ENCODE data around the gene MYLK.
"Not testable (repeated sequence)": the region's sequence is repeated elsewhere in the genome, so short reads cannot be mapped to it uniquely, and the experiment has no call there.

MYLK gene

DNA sequence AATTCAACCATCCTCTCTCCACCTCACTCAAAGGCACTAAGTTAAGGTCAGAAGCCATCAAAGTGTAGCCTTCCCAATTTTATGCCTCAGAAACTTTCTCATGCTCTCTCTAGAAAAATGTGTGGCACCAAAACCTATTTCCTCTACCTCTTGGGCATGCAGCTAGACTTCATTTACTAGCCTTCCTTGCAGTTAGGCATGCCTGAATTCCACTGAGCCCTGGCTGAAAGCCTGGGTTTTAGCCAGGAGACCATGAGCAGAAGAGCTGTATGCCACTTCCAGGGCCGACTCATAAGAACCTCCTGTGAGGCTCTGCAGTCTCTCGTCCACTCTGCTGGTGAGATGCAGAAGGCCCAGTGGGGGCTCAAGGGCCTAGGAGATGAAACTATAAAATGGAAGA is 145.0 kb downstream of the MYLK start:
- DNase-seq (ENCODE audit: low read depth, low spot score) = no peak
- no peak overlapping the region for H3K4me3 ChIP-seq (ENCODE audit: low read length)

DNA sequence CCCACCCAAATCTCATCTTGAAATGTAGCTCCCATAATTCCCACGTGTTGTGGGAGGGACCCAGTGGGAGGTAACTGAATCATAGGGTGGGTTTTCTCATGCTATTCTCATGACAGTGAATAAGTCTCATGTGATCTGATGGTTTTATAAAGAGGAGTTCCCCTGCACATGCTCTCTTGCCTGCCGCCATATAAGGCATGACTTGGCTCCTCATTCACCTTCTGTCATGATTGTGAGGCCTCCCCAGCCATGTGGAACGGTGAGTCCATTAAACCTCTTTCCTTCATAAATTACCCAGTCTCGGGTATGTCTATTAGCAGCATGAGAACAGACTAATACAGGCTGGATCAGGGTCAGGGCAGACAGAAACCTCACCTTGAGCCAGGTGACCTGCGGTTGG is 145.6 kb downstream of the MYLK start:
- not testable (repeated sequence) for DNase-seq (ENCODE audit: low read depth, low spot score); H3K4me3 ChIP-seq (ENCODE audit: low read length)

GRCh38 chr3:123737168-123737567 is 147.0 kb downstream of the MYLK start:
- H3K4me3 ChIP-seq (ENCODE audit: low read length) = no peak overlapping the region
- DNase-seq (ENCODE audit: low read depth, low spot score) = no peak

- no peak for DNase-seq (ENCODE audit: low read depth, low spot score)
- no peak overlapping the region for H3K4me3 ChIP-seq (ENCODE audit: low read length)
Observed at GRCh38 chr3:123735456-123735855, 148.7 kb downstream of the MYLK start.

DNA sequence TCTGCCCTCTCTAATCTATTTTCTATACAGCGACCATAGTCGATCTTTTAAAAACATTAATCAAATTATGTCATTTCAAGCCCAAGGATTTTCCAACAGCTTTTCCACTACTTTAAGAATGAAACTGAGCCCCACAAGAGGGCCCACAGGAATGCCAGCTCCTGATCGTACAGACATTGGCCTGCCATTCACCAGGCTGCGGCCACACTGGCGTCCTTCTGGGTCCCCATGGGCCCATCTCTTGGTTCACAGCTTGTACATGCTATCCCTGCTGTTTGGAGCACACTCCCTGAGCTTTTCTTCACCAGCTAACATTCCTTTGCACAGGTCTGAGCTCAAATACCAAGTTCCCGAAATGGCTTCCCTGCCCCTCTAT is 149.6 kb downstream of the MYLK start:
- no peak for DNase-seq (ENCODE audit: low read depth, low spot score)
- H3K4me3 ChIP-seq (ENCODE audit: low read length) = no peak overlapping the region

DNA sequence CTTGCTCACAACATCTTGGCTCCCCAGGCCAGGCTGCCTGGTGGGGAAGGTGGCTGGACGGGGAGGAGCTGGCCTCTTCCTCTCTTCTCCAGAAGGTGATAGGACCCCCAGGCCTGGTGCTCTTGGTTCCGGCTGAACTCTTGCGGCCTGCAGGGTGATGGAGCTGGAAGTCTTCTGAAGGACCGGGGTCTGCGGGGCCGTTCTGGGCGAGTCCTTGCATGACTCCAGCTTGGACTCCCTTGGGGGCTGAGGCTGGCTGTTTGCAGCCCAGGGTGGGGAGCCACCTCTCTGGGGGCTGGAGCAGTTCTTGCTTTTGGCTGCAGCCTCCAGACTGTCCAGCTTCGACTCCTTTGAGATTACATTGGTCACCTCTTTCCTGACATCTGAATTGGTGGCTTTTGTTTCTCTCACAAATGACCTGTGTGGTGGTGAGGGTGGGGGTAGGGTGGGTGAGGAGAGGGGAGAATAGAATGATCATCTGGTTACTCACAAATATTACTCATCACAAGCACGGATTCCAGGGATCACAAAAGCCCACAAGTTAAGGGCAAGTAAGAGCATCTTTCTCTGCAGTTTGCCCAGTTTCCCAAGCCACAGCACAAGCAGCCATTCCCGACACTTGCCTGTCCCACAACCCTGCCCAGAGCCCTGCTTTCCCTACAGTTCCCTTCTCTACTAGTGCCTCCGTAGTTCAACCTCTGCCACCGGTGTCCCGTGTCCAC is 150.2 kb downstream of the MYLK start:
- no peak overlapping the region for H3K4me3 ChIP-seq (ENCODE audit: low read length)
- DNase-seq (ENCODE audit: low read depth, low spot score) = no peak

DNA sequence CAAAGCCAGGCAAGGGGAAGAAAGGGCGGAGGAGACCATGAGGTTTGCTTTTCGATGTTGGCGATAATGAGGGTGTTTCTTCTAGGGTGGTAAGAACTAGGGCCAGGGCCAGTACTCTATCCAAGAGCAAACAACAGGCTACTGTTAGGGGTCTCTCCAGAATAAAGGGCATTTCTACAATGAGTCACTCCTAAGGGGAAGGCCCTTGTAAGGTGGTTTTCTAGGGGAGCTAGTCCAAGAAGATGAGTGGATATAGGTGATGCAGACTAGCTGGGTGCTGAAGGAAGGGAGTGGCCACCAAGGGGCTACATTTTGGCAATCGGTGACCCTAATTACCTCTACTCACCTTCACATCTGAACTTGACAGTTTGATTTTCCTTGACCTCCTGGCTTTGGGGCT is 150.8 kb downstream of the MYLK start:
- no peak overlapping the region for H3K4me3 ChIP-seq (ENCODE audit: low read length)
- DNase-seq (ENCODE audit: low read depth, low spot score) = no peak

- H3K4me3 ChIP-seq (ENCODE audit: low read length) = no peak overlapping the region
- DNase-seq (ENCODE audit: low read depth, low spot score) = no peak
Observed at GRCh38 chr3:123732447-123732846, 151.7 kb downstream of the MYLK start.

DNA sequence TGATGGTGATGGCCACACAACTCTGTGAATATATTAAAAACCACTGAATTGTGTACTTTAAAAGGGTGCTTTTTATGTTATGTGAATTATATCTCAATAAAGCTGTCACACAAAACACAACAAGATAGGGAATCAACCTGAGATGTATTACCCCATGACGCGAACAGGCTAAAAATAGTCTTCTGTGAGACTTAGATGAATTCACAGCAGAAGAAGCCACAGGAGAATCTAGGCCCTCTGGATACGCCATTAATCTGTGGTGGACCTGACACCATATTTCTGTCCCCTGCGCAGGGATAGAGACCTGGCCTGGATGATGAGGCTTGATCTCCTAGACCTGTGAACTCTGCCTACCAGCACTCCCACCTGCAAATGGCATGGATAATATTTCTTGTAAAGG is 153.3 kb downstream of the MYLK start:
- no peak for DNase-seq (ENCODE audit: low read depth, low spot score)
- H3K4me3 ChIP-seq (ENCODE audit: low read length) = no peak overlapping the region

GRCh38 chr3:123728991-123729390 is 155.1 kb downstream of the MYLK start:
- no peak for DNase-seq (ENCODE audit: low read depth, low spot score)
- no peak overlapping the region for H3K4me3 ChIP-seq (ENCODE audit: low read length)

DNA sequence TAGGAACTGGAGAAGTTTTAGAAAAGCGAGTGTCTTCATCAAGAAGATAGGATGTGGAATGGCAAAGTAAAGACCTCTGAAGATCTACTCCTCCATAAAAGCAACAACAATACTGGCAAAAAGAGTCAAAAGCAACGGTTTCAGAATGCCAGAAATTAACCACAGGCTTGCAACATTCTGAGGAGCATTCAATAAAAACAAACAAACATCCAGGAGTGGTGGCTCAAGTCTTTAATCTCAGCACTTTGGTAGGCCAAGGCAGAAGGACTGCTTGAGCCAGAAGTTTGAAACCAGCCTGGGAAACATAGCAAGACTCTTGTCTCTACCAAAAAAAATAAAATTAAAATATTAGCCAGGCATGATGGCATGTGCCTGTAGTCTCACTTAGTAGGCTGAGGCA is 156.1 kb downstream of the MYLK start:
- no peak for DNase-seq (ENCODE audit: low read depth, low spot score)

GRCh38 chr3:123725652-123726400 is 158.3 kb downstream of the MYLK start:
- DNase-seq (ENCODE audit: low read depth, low spot score) = no peak

More for the DNA sequence above, 156.1 kb downstream of the MYLK start:
- no peak overlapping the region for H3K4me3 ChIP-seq (ENCODE audit: low read length)

DNA sequence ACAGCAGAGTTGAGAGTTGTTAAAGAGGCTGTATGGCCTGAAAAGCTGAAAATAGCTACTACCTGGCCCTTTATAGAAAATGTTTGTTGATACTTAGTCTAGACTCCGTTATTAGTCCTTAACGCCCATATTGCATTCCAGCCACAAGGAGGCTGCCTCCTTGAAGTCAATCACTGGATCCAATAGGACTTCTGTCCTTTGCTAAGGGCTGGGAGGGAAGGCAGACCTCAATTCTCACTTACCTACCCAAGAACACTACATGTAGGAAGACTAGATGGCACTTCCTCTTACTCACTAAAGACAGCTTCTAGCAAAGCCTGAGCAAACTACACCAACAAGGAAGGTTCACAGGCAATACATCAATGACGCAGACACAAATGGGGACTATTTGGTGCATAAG is 159.8 kb downstream of the MYLK start:
- no peak overlapping the region for H3K4me3 ChIP-seq (ENCODE audit: low read length)
- DNase-seq (ENCODE audit: low read depth, low spot score) = no peak

More at GRCh38 chr3:123725652-123726400, 158.3 kb downstream of the MYLK start:
- H3K4me3 ChIP-seq (ENCODE audit: low read length) = no peak overlapping the region

DNA sequence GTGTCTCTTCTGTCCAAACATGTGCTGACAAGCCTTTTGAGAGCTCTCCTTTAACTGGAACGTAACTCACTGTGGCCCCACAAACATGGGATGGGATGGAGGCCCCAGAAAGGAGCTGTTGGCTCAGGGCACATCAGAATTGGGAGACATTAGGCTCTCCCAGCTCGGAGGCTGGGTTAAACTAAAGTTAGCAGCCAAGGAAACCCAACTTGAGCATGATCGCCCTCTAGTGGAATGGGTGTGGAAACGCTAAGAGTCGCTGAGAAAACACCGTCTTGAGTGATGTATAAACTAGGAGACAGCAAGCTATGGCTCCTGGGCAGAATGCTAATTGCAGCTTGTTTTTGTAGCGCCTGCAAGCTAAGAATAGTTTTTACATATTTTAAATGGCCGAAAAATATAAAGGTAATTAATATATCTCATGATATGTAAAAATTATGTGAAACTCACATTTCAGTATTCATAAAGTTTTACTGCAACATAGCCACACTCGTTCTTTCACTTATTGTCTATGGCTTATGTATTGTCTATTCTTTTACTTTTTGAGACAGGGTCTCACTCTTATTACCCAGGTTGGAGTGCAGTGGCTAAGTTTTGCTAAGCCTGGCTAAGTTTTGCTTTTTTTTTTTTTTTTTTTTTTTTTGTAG is 160.5 kb downstream of the MYLK start:
- H3K4me3 ChIP-seq (ENCODE audit: low read length) = peak overlapping the region; percentile 32
- DNase-seq (ENCODE audit: low read depth, low spot score) = peak; percentile 84

- H3K4me3 ChIP-seq (ENCODE audit: low read length) = no peak overlapping the region
- no peak for DNase-seq (ENCODE audit: low read depth, low spot score)
Observed at GRCh38 chr3:123723070-123723469, 161.1 kb downstream of the MYLK start.

- H3K4me3 ChIP-seq (ENCODE audit: low read length) = no peak overlapping the region
- no peak for DNase-seq (ENCODE audit: low read depth, low spot score)
Observed at GRCh38 chr3:123722456-123722855, 161.7 kb downstream of the MYLK start.

DNA sequence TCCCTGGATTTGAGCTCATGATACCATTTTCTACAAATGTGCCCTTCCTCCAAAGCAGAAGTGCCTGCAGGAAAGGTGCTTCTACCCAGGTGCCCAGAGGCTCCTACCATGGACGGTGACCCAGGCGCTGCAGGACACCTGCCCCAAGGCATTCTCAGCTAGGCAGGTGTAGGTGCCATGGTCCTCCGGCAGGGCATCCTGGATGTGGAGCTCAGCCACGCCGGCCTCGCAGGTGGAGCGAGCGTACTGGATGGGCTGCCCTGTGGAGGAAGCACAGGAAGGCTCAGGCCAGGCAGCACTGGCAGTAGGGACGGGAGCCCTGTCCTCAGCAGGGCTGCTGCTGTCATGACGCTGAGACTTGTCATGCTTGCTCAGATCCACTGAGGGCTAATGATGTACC is 162.1 kb downstream of the MYLK start:
- H3K4me3 ChIP-seq (ENCODE audit: low read length) = no peak overlapping the region
- DNase-seq (ENCODE audit: low read depth, low spot score) = no peak

GRCh38 chr3:123721095-123721689 is 162.9 kb downstream of the MYLK start:
- not testable (repeated sequence) for H3K4me3 ChIP-seq (ENCODE audit: low read length); DNase-seq (ENCODE audit: low read depth, low spot score)

GRCh38 chr3:123720638-123721037 is 163.5 kb downstream of the MYLK start:
- no peak overlapping the region for H3K4me3 ChIP-seq (ENCODE audit: low read length)

More at GRCh38 chr3:123720638-123721037, 163.5 kb downstream of the MYLK start:
- DNase-seq (ENCODE audit: low read depth, low spot score) = no peak
